ENCODE data around the gene PNMT. TPM values are rescaled to one million over a fixed set of nuclear protein-coding genes. Genes with fewer than 3 reads are reported as not detected.

The PNMT gene
- total and polyA plus RNA-seq, 2 donors (not counting 1 experiment from before 2014, with no cell fraction given), result 0.13 to 0.76 TPM

GRCh38 chr17:39666601-39667261, 1.5 kb upstream of the PNMT start:
- Histone ChIP-seq H3K9ac (ENCODE audit: low read length) (no peak overlapping the region), H3K27ac (ENCODE audit: low read length in 2 of 2) (no peak overlapping the region), H3K79me2 (ENCODE audit: control insufficient read depth, insufficient read depth, low read length) (peaks cover 5% of the 10 kb centered on the region), H3K27me3 (replicated peaks in 1 of 4; ENCODE audit: control extremely low read depth in 1 of 4, control insufficient read depth in 3 of 4, insufficient read depth in 4 of 4, low read length in 3 of 4) (peaks cover 0 to 37% (median 7%) of the 10 kb centered on the region in 4 experiments), H3K4me1 (ENCODE audit: control insufficient read depth in 2 of 2, insufficient read depth in 2 of 2, low read length in 2 of 2) (peaks cover 24 to 34% of the 10 kb centered on the region in 2 donors), H3K9me3 (ENCODE audit: control extremely low read depth in 1 of 3, control insufficient read depth in 2 of 3, insufficient read depth in 1 of 3, low read length in 2 of 3) (peaks cover 0 to 2% (median 0%) of the 10 kb centered on the region in 3 donors), H2AFZ (ENCODE audit: insufficient read depth, low read depth, low read length, poor library complexity, severe bottlenecking) (peak overlapping the region; percentile 85), H3K4me3 (ENCODE audit: control extremely low read depth in 1 of 5, extremely low read depth in 1 of 5, insufficient read depth in 1 of 5, low read depth in 2 of 5, low read length in 4 of 5) (no peak overlapping the region), H3K4me2 (replicated peaks; ENCODE audit: low read depth, low read length, poor library complexity, severe bottlenecking) (peak overlapping the region; percentile 98), H4K20me1 (ENCODE audit: control insufficient read depth, insufficient read depth, low read length, poor library complexity, severe bottlenecking) (no peaks in the 10 kb centered on the region), H3K36me3 (replicated peaks in 1 of 2; ENCODE audit: control extremely low read depth in 1 of 2, control insufficient read depth in 1 of 2, extremely low read depth in 1 of 2, insufficient read depth in 2 of 2, low read length in 1 of 2) (peaks cover 0 to 10% of the 10 kb centered on the region in 2 experiments)
- ATAC-seq (ENCODE audit: low read depth) (no peak), DNase-seq (no peak)
- intact Hi-C loops (cut with micrococcal nuclease), result loop anchor here (5.0 kb wide), 1 partner anchor 201 kb away; the partner anchor contains the start of gene ZPBP2
- WGBS (ENCODE audit: insufficient coverage), result 73% methylated on average over 8 of the region's 11 CpGs
- ChIA-PET POLR2A (interaction anchor here (0.7 to 2.0 kb wide), 3 partner anchors 10 to 278 kb away, joined by 5 to 7 read pairs (median 6); no protein-coding TSS in a partner anchor), CTCF (interaction anchor here (0.6 to 8.7 kb wide), 10 partner anchors 9 to 292 kb away, joined by 3 to 109 read pairs (median 3); partner anchors contain the start of gene MIEN1)
- peaks cover 23% of the 10 kb centered on the region for H3K27me3 Mint-ChIP-seq
- TF ChIP-seq CTCF (IDR thresholded peaks at IDR 0.05), result no peak
- no peak for TF ChIP-seq EZH2 (IDR thresholded peaks at IDR 0.05; ENCODE audit: borderline replicate concordance, insufficient read depth, low read depth, low read length, poor library complexity, severe bottlenecking)
- H3K4me3 Mint-ChIP-seq, result peak overlapping the region; percentile 67
- no peak overlapping the region for H3K27ac Mint-ChIP-seq
- peaks cover 19% of the 10 kb centered on the region for H3K4me1 Mint-ChIP-seq
- no peaks in the 10 kb centered on the region for H3K9me3 Mint-ChIP-seq (ENCODE audit: insufficient read depth)
